ENCODE data around the gene CSNK2A2. TPM values are rescaled to one million over a fixed set of nuclear protein-coding genes. Genes with fewer than 3 reads are reported as not detected.

The CSNK2A2 gene
- total and polyA plus RNA-seq, 4 donors: 18.6 to 74.7 (median 41.0) TPM

- Histone ChIP-seq H3K36me3 (ENCODE audit: control insufficient read depth in 4 of 4, insufficient read depth in 4 of 4, low read length in 4 of 4) (peaks cover 14 to 19% (median 17%) of the 10 kb centered on the region in 4 donors), H3K4me3 (no peak overlapping the region), H3K27me3 (ENCODE audit: control insufficient read depth in 3 of 3, insufficient read depth in 3 of 3, low read length in 2 of 3) (no peaks in the 10 kb centered on the region), H3K27ac (ENCODE audit: low read depth in 1 of 2, low read length in 1 of 2) (peak overlapping the region in 1 of 2 donors; percentile 2), H3K9me3 (ENCODE audit: control insufficient read depth in 4 of 4, insufficient read depth in 3 of 4, low read length in 3 of 4) (no peaks in the 10 kb centered on the region), H3K4me1 (ENCODE audit: control insufficient read depth in 5 of 5, insufficient read depth in 5 of 5, low read length in 5 of 5) (peaks cover 0 to 5% (median 0%) of the 10 kb centered on the region in 5 donors), H3K9ac (ENCODE audit: insufficient read depth in 1 of 2, low read length in 2 of 2) (no peak overlapping the region)
- WGBS, 2 donors: 86 to 87% methylated on average over 1 of the region's 1 CpG
- ATAC-seq (ENCODE audit: insufficient read depth, low FRiP score): no peak
- no peak for DNase-seq
- TF ChIP-seq CTCF (IDR thresholded peaks at IDR 0.05; ENCODE audit: control extremely low read depth, extremely low read depth): no peak
These were observed 20.6 kb downstream of the CSNK2A2 start for GRCh38 chr16:58177353-58177710.

- Histone ChIP-seq H3K36me3 (ENCODE audit: control insufficient read depth in 4 of 4, insufficient read depth in 4 of 4, low read length in 4 of 4) (peaks cover 13 to 19% (median 19%) of the 10 kb centered on the region in 4 donors), H3K9ac (ENCODE audit: insufficient read depth in 1 of 2, low read length in 2 of 2) (no peak overlapping the region)
- no peak for ATAC-seq (ENCODE audit: insufficient read depth, low FRiP score)
These were observed 21.1 kb downstream of the CSNK2A2 start for GRCh38 chr16:58176608-58177352.

GRCh38 chr16:58170223-58170622, 27.7 kb downstream of the CSNK2A2 start:
- Histone ChIP-seq H3K4me1 (ENCODE audit: control insufficient read depth in 5 of 5, insufficient read depth in 5 of 5, low read length in 5 of 5) (no peaks in the 10 kb centered on the region), H3K9me3 (ENCODE audit: control insufficient read depth in 4 of 4, insufficient read depth in 3 of 4, low read length in 3 of 4) (no peaks in the 10 kb centered on the region), H3K36me3 (ENCODE audit: control insufficient read depth in 4 of 4, insufficient read depth in 4 of 4, low read length in 4 of 4) (peaks cover 21 to 43% (median 31%) of the 10 kb centered on the region in 4 donors), H3K4me3 (no peak overlapping the region), H3K27ac (ENCODE audit: low read depth in 1 of 2, low read length in 1 of 2) (no peak overlapping the region), H3K9ac (ENCODE audit: insufficient read depth in 1 of 2, low read length in 2 of 2) (no peak overlapping the region), H3K27me3 (ENCODE audit: control insufficient read depth in 3 of 3, insufficient read depth in 3 of 3, low read length in 2 of 3) (no peaks in the 10 kb centered on the region)
- no peak for DNase-seq
- 99 to 100% methylated on average over 2 of the region's 2 CpGs for WGBS, 2 donors
- TF ChIP-seq CTCF (IDR thresholded peaks at IDR 0.05; ENCODE audit: control extremely low read depth, extremely low read depth): no peak
- ATAC-seq (ENCODE audit: insufficient read depth, low FRiP score): no peak

More at GRCh38 chr16:58176608-58177352, 21.1 kb downstream of the CSNK2A2 start:
- Histone ChIP-seq H3K27me3 (ENCODE audit: control insufficient read depth in 3 of 3, insufficient read depth in 3 of 3, low read length in 2 of 3) (no peaks in the 10 kb centered on the region), H3K9me3 (ENCODE audit: control insufficient read depth in 4 of 4, insufficient read depth in 3 of 4, low read length in 3 of 4) (no peaks in the 10 kb centered on the region), H3K4me3 (no peak overlapping the region), H3K4me1 (ENCODE audit: control insufficient read depth in 5 of 5, insufficient read depth in 5 of 5, low read length in 5 of 5) (peaks cover 0 to 5% (median 0%) of the 10 kb centered on the region in 5 donors), H3K27ac (ENCODE audit: low read depth in 1 of 2, low read length in 1 of 2) (peak overlapping the region in 1 of 2 donors; percentile 40)
- WGBS, 2 donors: 86 to 93% methylated on average over 5 of the region's 5 CpGs
- TF ChIP-seq CTCF (IDR thresholded peaks at IDR 0.05; ENCODE audit: control extremely low read depth, extremely low read depth): no peak
- no peak for DNase-seq

Measured in lung (tissue), 12 donors.